GM12878 (cell line): ENCODE data around the gene ZNF227. TPM values are rescaled to one million over a fixed set of nuclear protein-coding genes. Genes with fewer than 3 reads are reported as not detected.

Experiments used
- ATAC-seq: fragments of 200-7000 bp; cut with Tn5 transposase; 3 replicates; pipeline ENCODE4 v1.9.1; 2020; ENCODE audit warnings: mild to moderate bottlenecking, moderate library complexity
- BruUV-seq: library from RNA; stranded (reverse); fragments of 400-500 nt; replicated peaks from 2 replicates; lab custom pipeline; 2021; lab: Mats Ljungman, UMichigan
- CTCF ChIA-PET: fragments of 300-600 bp; sonication (Branson Sonifier 250); formaldehyde crosslinking; extraction: SDS; loops from one replicate; lab custom pipeline; 2021; ENCODE audit warnings: inconsistent platforms; lab: Yijun Ruan, JAX
- POLR2A ChIA-PET: fragments of 350-600 bp; formaldehyde crosslinking; extraction: SDS; loops from one replicate; lab custom pipeline; 2021; ENCODE audit warnings: inconsistent platforms; lab: Charles Lee
- RAD21 ChIA-PET: fragments of 300-600 bp; sonication (Branson Sonifier 250); formaldehyde crosslinking; loops from one replicate; lab custom pipeline; 2023; ENCODE audit warnings: antibody characterized with exemption; ENCODE audit not compliant: unreplicated experiment; lab: Charles Lee
- SMC1A ChIA-PET: fragments of 300-600 bp; sonication (Branson Sonifier 250); formaldehyde crosslinking; loops from one replicate; lab custom pipeline; 2023; ENCODE audit not compliant: unreplicated experiment, uncharacterized antibody; lab: Charles Lee
- DNase-seq: peaks from one replicate; pipeline ENCODE4 v3.0.0-alpha.2; 2011; ENCODE audit warnings: low read depth, low spot score
- FAIRE-seq: peaks from 3 replicates; lab custom pipeline; 2011; peaks lifted over from hg19 to GRCh38; lab: Jason Lieb, UNC
- H2AFZ ChIP-seq: 2 replicates; pipeline ENCODE4 v1.6.0; 2011; ENCODE audit warnings: low read depth, low read length, control low read depth; ENCODE audit not compliant: control insufficient read depth
- H3K27ac ChIP-seq: 2 replicates; pipeline ENCODE4 v1.5.1; 2011; ENCODE audit warnings: control low read depth; ENCODE audit not compliant: control insufficient read depth, insufficient read depth
- H3K27me3 ChIP-seq, 2 experiments: replicated peaks in 1 of 2; 2 replicates each; pipeline versions ENCODE4 v1.6.0 to v1.6.1; 2011; ENCODE audit warnings: low read length in 1 of 2; ENCODE audit not compliant: control insufficient read depth in 2 of 2, insufficient read depth in 2 of 2
- H3K36me3 ChIP-seq, 2 experiments: 2 replicates each; pipeline ENCODE4 v1.5.1; 2011; ENCODE audit warnings: low read length in 1 of 2; ENCODE audit not compliant: control insufficient read depth in 2 of 2, insufficient read depth in 2 of 2
- H3K4me1 ChIP-seq: 2 replicates; pipeline ENCODE4 v1.6.1; 2011; ENCODE audit warnings: mild to moderate bottlenecking, low read length, moderate library complexity, mixed read lengths; ENCODE audit not compliant: control insufficient read depth, insufficient read depth
- H3K4me2 ChIP-seq: 2 replicates; pipeline ENCODE4 v1.6.0; 2011; ENCODE audit warnings: control low read depth; ENCODE audit not compliant: control insufficient read depth, insufficient read depth
- H3K4me3 ChIP-seq: fragments of 200-600 bp; sonication (generic); 2 replicates; pipeline ENCODE4 v1.5.1; 2016
- H3K79me2 ChIP-seq: 2 replicates; pipeline ENCODE4 v1.6.0; 2011; ENCODE audit warnings: low read length; ENCODE audit not compliant: control insufficient read depth, insufficient read depth
- H3K9ac ChIP-seq: 2 replicates; pipeline ENCODE4 v1.8.0; 2011; ENCODE audit warnings: low read length, control low read depth, mixed read lengths; ENCODE audit not compliant: control insufficient read depth, insufficient read depth
- H3K9me3 ChIP-seq: replicated peaks from 3 replicates; pipeline ENCODE4 v1.5.1; 2011; ENCODE audit warnings: mild to moderate bottlenecking, low read length; ENCODE audit not compliant: control insufficient read depth, insufficient read depth
- H4K20me1 ChIP-seq: 2 replicates; pipeline ENCODE4 v1.6.0; 2011; ENCODE audit not compliant: control insufficient read depth, insufficient read depth
- MXI1 ChIP-seq: fragments of 150-350 bp; IDR thresholded peaks from 2 replicates; pipeline ENCODE4 v1.6.1; 2011; ENCODE audit warnings: low read depth, mild to moderate bottlenecking, inconsistent platforms, low read length, improper control_type of control experiment
- MYB ChIP-seq: fragments of 150-350 bp; IDR thresholded peaks from 2 replicates; pipeline ENCODE4 v1.6.1; 2014; ENCODE audit warnings: mild to moderate bottlenecking, low read depth, low read length, borderline replicate concordance
- NKRF ChIP-seq: fragments of 450-650 bp; conservative IDR thresholded peaks from 2 replicates; pipeline ENCODE4 v1.6.1; 2017; ENCODE audit warnings: mild to moderate bottlenecking, moderate library complexity
- RB1 ChIP-seq: fragments of 450-650 bp; formaldehyde crosslinking; IDR thresholded peaks from 2 replicates; pipeline ENCODE4 v1.6.1; 2017; ENCODE audit warnings: mild to moderate bottlenecking, borderline replicate concordance
- RUNX3 ChIP-seq: IDR thresholded peaks from 2 replicates; pipeline ENCODE4 v1.6.1; 2012; ENCODE audit warnings: low read length, inconsistent platforms
- SMC3 ChIP-seq: IDR thresholded peaks from 2 replicates; pipeline ENCODE4 v1.6.1; 2011; ENCODE audit warnings: low read length, improper control_type of control experiment, borderline replicate concordance
- TAF1 ChIP-seq: IDR thresholded peaks from 2 replicates; pipeline ENCODE4 v1.6.1; 2011; ENCODE audit warnings: mild to moderate bottlenecking, low read depth, low read length, borderline replicate concordance
- ZNF274 ChIP-seq: IDR thresholded peaks from one replicate; pipeline ENCODE4 v1.8.0; 2011; ENCODE audit not compliant: insufficient read length, insufficient read depth
- ZNF687 ChIP-seq: fragments of 450-650 bp; IDR thresholded peaks from 2 replicates; pipeline ENCODE4 v1.6.1; 2017; ENCODE audit warnings: mild to moderate bottlenecking, moderate library complexity
- WGBS: methylation state at CpG from one replicate; pipeline ENCODE4 v1.1.6; 2016; ENCODE audit warnings: low lambda C conversion rate; ENCODE audit not compliant: insufficient replicate concordance, insufficient coverage; ENCODE audit errors: missing lambda C conversion rate; 5-methylcytosine and 5-hydroxymethylcytosine counted together
- in situ Hi-C: fragments of 300-500 bp; cut with MboI; formaldehyde crosslinking; loops from 9 replicates; pipeline ENCODE4 v1.14.3; 2018; ENCODE audit warnings: mixed read lengths
- intact Hi-C: fragments of 100-400 bp; cut with micrococcal nuclease; formaldehyde crosslinking; loops from one replicate; pipeline ENCODE4 v1.14.2; 2022; ENCODE audit not compliant: unreplicated experiment
- polyA plus RNA-seq, 11 experiments: library from polyadenylated mRNA; depleted of rRNA in 4 of 11; unstranded in 6 of 11; stranded (reverse) in 5 of 11; fragments of >200 nt; fragmentation: Nextera tagmentation in 4 of 11; fragmentation: Illumina TruSeq in 1 of 11; extraction: Ambion mirVana in 4 of 11; extraction: Trizol in 1 of 11; gene quantifications; 1 replicate in 1 of 11; 2 replicates in 10 of 11; pipeline versions ENCODE4 v1.2.1 to v1.2.3, GENCODE V29; 2011 to 2016; ENCODE audit warnings: inconsistent platforms in 2 of 11, missing spikeins in 2 of 11, low read depth in 1 of 11
- total RNA-seq, 4 experiments: library from RNA; depleted of rRNA in 3 of 4; stranded (reverse); fragments of >200 nt in 3 of 4; fragmentation: Illumina TruSeq in 1 of 4; extraction: Trizol in 1 of 4; gene quantifications; 2 replicates each; pipeline versions ENCODE4 v1.2.1 to v1.2.3, GENCODE V29; 2013 to 2021
- TF ChIP-seq, protein P1 (sequence below): IDR thresholded peaks from 2 replicates; pipeline ENCODE4 v1.6.1; 2011; ENCODE audit warnings: mild to moderate bottlenecking, low read depth, low read length, moderate library complexity; ENCODE audit not compliant: insufficient replicate concordance
- TF ChIP-seq, protein P2 (sequence below): fragments of 450-650 bp; IDR thresholded peaks from 2 replicates; pipeline ENCODE4 v1.6.1; 2018; ENCODE audit warnings: borderline replicate concordance, mild to moderate bottlenecking; ENCODE audit not compliant: partially characterized antibody

The ZNF227 gene
- total and polyA plus RNA-seq, 10 of the 15 experiments (the other 5 are each of a cell fraction or from before 2014, with no cell fraction given) = 4.3 to 22.9 (median 13.0) TPM

- H3K79me2 ChIP-seq = no peaks in the 10 kb centered on the region
- H3K4me1 ChIP-seq = no peaks in the 10 kb centered on the region
- RAD21 ChIA-PET = interaction anchor here (0.8 to 1.8 kb wide), 3 partner anchors 42 to 112 kb away, joined by 3 to 6 read pairs (median 4); partner anchors contain the start of genes ZNF226 and ZNF235
- no peaks in the 10 kb centered on the region for H3K27me3 ChIP-seq
- peak overlapping the region; percentile 59 for H3K27ac ChIP-seq
- H3K9me3 ChIP-seq = peaks cover 4% of the 10 kb centered on the region
- no TSS peak for BruUV-seq
- SMC1A ChIA-PET = interaction anchor here (0.8 to 2.4 kb wide), 8 partner anchors 9 to 290 kb away, joined by 3 to 12 read pairs (median 4); partner anchors contain the start of genes ZNF221 and ZNF226
- CTCF ChIA-PET = interaction anchor here (0.6 to 1.7 kb wide), 4 partner anchors 11 to 612 kb away, joined by 3 to 6 read pairs (median 6); partner anchors contain the start of gene ZNF226
- WGBS = under 1% methylated on average over 26 of the region's 26 CpGs
- peak overlapping the region; percentile 85 for H2AFZ ChIP-seq
- in situ Hi-C loops (no loop called here), intact Hi-C loops (loop anchor here (1.0 kb wide), 1 partner anchor 41 kb away; no protein-coding TSS in a partner anchor)
- peak overlapping the region; percentile 46 for H3K4me2 ChIP-seq
- FAIRE-seq (peak; percentile 94), DNase-seq (peak; percentile 66), ATAC-seq (peak; percentile 97)
- no peaks in the 10 kb centered on the region for H4K20me1 ChIP-seq
- peak overlapping the region; percentile 77 for H3K4me3 ChIP-seq
- H3K36me3 ChIP-seq = no peaks in the 10 kb centered on the region
- POLR2A ChIA-PET = interaction anchor here (0.7 to 1.6 kb wide), 5 partner anchors 9 to 113 kb away, joined by 3 to 17 read pairs (median 4); partner anchors contain the start of genes ZNF226 and ZNF233
- peak overlapping the region; percentile 76 for H3K9ac ChIP-seq
- TF ChIP-seq MYB = no peak
- peak; percentile 56 for TF ChIP-seq RUNX3
- TF ChIP-seq SMC3 = no peak
- no peak for TF ChIP-seq NKRF
- TF ChIP-seq TAF1 = peak; percentile 58; the same call in 1 of the 2 replicates
- TF ChIP-seq, protein P1, sequence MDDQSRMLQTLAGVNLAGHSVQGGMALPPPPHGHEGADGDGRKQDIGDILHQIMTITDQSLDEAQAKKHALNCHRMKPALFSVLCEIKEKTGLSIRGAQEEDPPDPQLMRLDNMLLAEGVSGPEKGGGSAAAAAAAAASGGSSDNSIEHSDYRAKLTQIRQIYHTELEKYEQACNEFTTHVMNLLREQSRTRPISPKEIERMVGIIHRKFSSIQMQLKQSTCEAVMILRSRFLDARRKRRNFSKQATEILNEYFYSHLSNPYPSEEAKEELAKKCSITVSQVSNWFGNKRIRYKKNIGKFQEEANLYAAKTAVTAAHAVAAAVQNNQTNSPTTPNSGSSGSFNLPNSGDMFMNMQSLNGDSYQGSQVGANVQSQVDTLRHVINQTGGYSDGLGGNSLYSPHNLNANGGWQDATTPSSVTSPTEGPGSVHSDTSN = no peak
- peak; percentile 54; the same call in 1 of the 2 replicates for TF ChIP-seq ZNF687
- no peak for TF ChIP-seq ZNF274
- TF ChIP-seq, protein P2, sequence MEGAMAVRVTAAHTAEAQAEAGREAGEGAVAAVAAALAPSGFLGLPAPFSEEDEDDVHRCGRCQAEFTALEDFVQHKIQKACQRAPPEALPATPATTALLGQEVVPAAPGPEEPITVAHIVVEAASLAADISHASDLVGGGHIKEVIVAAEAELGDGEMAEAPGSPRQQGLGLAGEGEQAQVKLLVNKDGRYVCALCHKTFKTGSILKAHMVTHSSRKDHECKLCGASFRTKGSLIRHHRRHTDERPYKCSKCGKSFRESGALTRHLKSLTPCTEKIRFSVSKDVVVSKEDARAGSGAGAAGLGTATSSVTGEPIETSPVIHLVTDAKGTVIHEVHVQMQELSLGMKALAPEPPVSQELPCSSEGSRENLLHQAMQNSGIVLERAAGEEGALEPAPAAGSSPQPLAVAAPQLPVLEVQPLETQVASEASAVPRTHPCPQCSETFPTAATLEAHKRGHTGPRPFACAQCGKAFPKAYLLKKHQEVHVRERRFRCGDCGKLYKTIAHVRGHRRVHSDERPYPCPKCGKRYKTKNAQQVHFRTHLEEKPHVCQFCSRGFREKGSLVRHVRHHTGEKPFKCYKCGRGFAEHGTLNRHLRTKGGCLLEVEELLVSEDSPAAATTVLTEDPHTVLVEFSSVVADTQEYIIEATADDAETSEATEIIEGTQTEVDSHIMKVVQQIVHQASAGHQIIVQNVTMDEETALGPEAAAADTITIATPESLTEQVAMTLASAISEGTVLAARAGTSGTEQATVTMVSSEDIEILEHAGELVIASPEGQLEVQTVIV = peak; percentile 79
- TF ChIP-seq MXI1 = no peak
- TF ChIP-seq RB1 = no peak
Measured at GRCh38 chr19:44207126-44207803, 5.1 kb upstream of the ZNF227 start.
